SIG-M5 treated with dmso at 0.1 percent for 504 hours (cell line): ENCODE results near the gene IKZF1.
A peak's percentile ranks its signal among the peaks of the same experiment; 100 is the strongest.
"Not testable (repeated sequence)": the region's sequence is repeated elsewhere in the genome, so short reads cannot be mapped to it uniquely, and the experiment has no call there.

Experiments used
- DNase-seq: peaks from one replicate; lab custom pipeline; 2025; ENCODE audit not compliant: unreplicated experiment; lab: John Stamatoyannopoulos, UW

The IKZF1 gene

GRCh38 chr7:50332241-50333165, 28.0 kb downstream of the IKZF1 start:
- DNase-seq, result no peak

DNA sequence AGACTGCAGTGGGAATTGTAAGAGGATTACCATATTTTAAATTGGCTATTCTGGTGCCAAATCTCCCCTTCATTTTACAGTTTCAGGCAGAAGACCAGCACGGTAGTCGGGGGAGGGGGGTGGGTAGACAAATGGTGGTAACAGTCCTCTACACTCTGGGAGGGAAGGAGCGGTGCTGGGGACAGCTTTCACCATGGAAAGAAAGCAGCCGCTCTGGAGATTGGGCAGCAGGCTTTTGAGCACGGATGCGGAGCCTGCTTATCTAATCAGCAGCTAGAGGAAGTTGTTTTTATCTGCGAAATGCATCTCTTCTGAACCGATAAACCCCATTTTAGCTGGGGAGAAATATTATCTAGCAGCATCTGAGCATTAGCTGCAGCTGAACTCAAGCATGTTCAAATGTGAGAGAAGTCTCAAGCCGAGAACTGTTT, 28.7 kb downstream of the IKZF1 start:
- no peak for DNase-seq

- no peak for DNase-seq
Observed at GRCh38 chr7:50334341-50334994, 30.0 kb downstream of the IKZF1 start.

GRCh38 chr7:50335230-50335794, 30.8 kb downstream of the IKZF1 start:
- DNase-seq, result no peak

- DNase-seq, result peak; percentile 77
Observed at GRCh38 chr7:50335795-50336754, 31.6 kb downstream of the IKZF1 start.

DNA sequence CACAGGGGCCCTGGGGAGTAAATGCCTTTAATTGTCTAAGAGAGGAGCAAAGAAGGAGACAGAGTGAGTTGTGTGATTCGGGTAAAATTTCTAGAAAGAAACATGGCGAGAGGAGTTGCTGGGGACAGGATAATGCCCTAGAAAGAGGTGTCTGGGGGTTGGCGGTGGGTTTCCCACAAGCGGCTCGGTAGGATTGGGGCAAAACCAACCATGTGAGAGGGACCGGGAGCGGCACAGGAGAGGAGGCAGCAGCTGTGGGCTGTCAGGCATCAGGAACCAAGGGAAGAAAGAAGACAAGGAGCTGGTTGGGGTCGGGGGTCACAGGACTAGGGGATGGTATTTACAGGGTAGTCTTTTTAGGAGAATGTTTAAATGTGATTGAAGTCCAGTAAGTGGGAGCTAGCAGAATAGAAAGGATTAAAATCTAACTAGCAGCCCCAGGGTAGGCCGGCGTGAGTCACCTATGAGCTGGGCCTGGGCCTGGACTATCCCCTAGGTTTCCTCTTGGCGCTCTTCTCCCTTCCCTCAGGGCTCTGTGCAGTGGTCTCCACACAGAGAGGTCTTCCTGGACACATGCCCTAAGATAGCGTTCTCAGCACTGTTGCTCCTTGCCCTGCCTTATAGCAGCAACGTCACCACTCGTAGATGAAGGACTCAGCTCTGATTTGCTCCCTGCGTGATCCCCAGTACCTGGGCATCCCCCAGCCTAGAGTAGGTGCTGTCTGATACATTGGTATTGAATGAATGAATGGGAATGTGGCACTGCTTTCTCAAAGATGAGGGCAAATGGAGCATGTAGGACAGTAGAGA, 32.6 kb downstream of the IKZF1 start:
- DNase-seq, result no peak

GRCh38 chr7:50339472-50339871, 35.0 kb downstream of the IKZF1 start:
- not testable (repeated sequence) for DNase-seq

DNA sequence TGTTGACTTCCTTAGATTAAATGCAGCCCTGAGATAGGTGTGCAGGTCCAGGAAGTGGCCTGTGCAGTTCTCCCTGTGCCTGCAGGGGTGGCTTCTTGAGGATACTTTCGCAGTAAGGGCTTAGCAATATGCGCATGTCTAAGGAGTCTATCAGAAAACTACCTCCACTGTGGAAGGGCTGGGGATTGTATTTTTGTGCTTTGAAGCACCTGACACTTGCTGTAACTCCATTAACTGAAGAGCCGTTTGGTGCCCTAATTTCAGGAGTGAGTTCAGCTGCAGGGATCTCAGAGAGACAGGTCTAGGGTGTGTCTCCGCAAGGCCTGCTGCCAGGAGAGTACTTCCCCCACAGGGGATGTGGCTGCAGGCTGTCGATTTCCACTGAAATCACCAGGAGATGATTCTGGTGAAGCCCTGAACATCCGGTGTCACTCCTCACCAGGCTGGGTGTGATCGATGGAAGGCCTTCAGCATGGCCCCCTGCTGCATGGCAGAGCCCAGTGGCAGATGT, 35.5 kb downstream of the IKZF1 start:
- peak; percentile 41 for DNase-seq

DNA sequence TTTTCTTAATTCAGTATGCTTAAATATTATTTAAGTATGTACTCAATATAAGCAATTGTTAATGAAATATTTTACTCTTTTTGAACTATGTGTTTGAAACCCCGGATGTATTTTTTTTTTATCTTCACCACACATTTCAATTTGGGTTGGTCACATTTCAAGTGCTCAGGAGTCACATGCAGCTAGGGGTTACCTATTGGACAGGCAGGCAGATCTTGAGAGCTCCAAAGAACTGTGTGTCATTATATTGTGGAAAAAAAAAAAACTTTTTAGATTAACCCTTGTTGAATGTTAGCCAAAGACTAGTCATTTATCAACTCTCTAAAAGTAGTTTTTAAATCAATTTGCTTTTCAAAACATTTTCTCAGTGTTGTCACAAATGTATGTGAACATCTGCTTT, 37.2 kb downstream of the IKZF1 start:
- DNase-seq, result no peak

- DNase-seq, result no peak
Observed at GRCh38 chr7:50342616-50343114, 38.1 kb downstream of the IKZF1 start.

DNA sequence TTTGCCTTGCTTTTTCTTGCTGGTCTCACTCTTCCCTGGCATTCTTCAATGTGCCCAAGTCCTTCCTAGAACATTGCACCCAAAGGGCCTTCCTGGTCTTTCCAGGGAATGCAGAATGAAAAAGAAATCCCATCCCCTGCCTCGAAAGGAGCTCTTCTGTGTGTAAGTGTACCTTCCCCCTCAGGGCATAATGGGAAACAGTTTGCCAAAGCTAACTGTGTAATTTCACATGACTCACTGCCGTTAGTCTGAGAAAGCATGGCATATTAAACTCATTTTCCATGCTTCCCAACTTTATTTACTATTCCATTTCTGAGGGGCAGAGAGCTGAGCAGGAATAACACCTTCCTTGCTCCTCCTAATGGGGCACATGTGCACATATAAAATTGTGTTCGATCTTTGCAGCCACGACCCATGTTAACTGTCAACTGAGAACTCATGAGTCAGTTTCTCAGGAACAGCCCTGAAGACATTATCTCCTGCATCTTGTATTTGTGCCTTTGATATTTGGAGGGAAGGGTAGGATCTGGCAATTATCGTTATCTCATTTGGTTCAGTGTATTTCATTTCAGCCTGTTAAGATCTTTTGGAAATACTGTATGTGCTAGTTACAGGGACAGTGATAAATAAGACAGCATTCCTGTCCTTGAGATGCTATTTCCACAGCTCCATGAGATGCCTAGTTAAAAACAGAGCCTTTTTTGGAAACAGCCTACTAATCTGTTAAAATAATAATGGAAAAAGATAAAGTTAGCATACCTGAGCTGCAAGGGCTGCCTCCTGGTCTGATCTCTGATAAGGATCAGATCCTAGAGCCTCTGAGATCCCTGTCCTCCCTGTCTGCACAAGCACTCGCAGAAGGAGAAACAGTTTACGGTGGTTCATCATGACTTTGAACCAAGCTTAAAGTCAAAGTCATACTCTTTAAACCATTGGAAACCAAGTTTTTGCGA, 42.3 kb downstream of the IKZF1 start:
- DNase-seq, result no peak

DNA sequence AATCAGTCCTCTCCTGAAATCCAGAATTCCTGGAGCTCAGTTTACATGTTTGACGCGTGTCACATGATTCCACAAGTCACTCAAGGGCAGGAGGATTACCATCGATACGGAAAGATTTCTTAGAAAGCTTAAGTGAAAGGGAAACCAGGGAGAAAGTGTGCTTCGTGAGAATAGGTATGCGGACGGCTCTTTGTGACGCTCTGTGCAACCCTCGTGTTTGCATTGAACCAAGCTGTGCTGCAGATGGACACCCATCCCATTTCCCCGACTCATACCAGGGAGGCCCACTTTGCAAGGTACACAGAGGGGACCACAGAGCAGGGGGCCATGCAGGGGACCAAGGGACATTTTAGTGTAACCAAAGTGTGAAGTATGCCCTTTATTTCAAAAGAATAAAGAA, 43.2 kb downstream of the IKZF1 start:
- DNase-seq, result no peak

DNA sequence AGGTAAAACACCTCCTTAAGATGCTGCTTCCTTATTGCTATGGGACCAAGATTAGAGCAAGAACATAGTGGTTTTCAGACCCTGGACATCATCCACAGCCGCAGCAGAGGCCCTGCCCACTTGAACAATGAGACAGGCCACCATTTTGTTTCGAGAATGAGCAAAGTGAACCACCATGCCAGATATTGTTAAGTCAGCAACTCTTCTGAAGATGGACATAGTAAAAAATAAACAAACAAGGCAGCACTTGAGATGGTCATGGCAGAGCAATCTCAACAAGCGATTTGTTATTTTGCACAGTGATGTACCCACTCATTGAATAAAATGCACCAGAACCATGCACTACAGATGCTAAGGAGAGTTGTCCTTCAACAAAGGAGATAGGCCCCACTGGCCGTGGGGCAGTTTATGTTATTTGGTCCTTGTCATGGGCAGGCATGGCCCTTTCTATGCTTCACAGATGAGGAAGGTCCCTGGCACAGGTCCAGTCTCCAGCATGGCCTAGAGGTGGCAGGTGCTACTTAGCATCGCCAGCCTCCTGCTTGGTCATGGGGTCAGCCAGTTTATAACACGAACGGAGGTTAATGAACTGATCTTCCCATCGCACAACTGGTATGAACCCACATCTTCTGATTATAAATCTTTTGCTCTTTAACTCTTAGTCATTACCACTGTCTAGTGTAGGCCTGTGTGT, 44.1 kb downstream of the IKZF1 start:
- DNase-seq, result no peak

DNA sequence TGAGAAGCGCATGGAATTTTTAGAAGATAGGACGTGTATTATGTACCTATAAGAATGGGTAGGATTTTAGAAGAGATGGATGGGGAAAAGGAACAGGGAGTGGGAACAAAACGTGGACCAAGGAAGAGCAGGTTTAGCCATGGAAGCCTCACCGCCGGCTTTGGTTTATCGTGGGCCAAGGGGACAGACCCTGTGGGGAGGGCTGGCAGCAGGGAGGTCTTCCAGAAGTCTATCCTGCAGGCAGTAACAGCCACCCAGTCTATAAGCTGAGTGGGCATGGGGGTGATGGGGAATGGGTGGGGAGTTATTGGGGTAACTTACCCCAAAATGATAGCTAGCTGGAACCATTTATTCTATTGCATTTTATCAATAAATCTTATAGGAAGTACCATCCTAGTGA, 44.9 kb downstream of the IKZF1 start:
- DNase-seq, result no peak

GRCh38 chr7:50349963-50350944, 45.7 kb downstream of the IKZF1 start:
- DNase-seq, result peak; percentile 30

GRCh38 chr7:50351267-50351666, 46.8 kb downstream of the IKZF1 start:
- DNase-seq, result no peak

GRCh38 chr7:50352282-50352681, 47.8 kb downstream of the IKZF1 start:
- no peak for DNase-seq
